ENCODE results near the gene SYNE2.

SYNE2 gene

GRCh38 chr14:64089920-64090319, 237.1 kb downstream of the SYNE2 start:
- no peak overlapping the region for H3K27ac ChIP-seq (replicated peaks)
- no peak overlapping the region for H3K4me3 ChIP-seq (replicated peaks; ENCODE audit: insufficient read depth, low read length)
- peaks cover 4% of the 10 kb centered on the region for H3K27me3 ChIP-seq (ENCODE audit: insufficient read depth, poor library complexity, severe bottlenecking)
- no peak for DNase-seq (ENCODE audit: low read depth in 1 of 2, low spot score in 1 of 2)
- TF ChIP-seq CTCF (IDR thresholded peaks at IDR 0.05; ENCODE audit: insufficient read depth, low read length) (no peak), REST (IDR thresholded peaks at IDR 0.05; ENCODE audit: insufficient replicate concordance, low read depth) (no peak), GABPA (IDR thresholded peaks at IDR 0.05; ENCODE audit: low read depth) (no peak), SPI1 (IDR thresholded peaks at IDR 0.05; ENCODE audit: borderline replicate concordance, low read depth) (no peak), POLR2AphosphoS5 (IDR thresholded peaks at IDR 0.05; ENCODE audit: low read depth) (no peak)

- no peak for DNase-seq (ENCODE audit: low read depth in 1 of 2, low spot score in 1 of 2)
- TF ChIP-seq REST (IDR thresholded peaks at IDR 0.05; ENCODE audit: insufficient replicate concordance, low read depth) (no peak), SPI1 (IDR thresholded peaks at IDR 0.05; ENCODE audit: borderline replicate concordance, low read depth) (no peak), POLR2AphosphoS5 (IDR thresholded peaks at IDR 0.05; ENCODE audit: low read depth) (no peak), CTCF (IDR thresholded peaks at IDR 0.05; ENCODE audit: insufficient read depth, low read length) (no peak), GABPA (IDR thresholded peaks at IDR 0.05; ENCODE audit: low read depth) (no peak)
- H3K4me3 ChIP-seq (replicated peaks; ENCODE audit: insufficient read depth, low read length): no peak overlapping the region
- no peak overlapping the region for H3K27ac ChIP-seq (replicated peaks)
- peaks cover 2% of the 10 kb centered on the region for H3K27me3 ChIP-seq (ENCODE audit: insufficient read depth, poor library complexity, severe bottlenecking)
Measured at GRCh38 chr14:64091217-64091616, 238.4 kb downstream of the SYNE2 start.

DNA sequence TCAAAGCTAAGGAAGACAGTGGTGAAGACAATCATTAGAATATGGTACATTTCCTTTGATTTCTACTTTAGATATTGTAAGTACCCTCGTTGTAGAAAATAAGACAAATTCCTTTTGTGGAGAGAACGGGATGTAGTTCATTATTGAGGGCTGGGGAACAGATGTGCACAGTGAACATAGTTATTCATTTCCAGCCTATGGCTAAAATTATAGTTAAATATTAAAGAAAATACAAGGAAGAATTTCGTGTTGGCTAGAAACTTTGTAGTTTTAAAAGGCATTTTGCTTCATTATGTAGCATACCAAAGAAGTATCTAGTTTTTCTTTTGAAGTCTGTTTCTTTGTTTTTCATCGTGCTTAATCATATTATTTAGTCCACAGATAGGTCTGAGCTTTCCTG, 239.5 kb downstream of the SYNE2 start:
- no peak for TF ChIP-seq REST (IDR thresholded peaks at IDR 0.05; ENCODE audit: insufficient replicate concordance, low read depth)
- TF ChIP-seq SPI1 (IDR thresholded peaks at IDR 0.05; ENCODE audit: borderline replicate concordance, low read depth): no peak
- no peak for TF ChIP-seq GABPA (IDR thresholded peaks at IDR 0.05; ENCODE audit: low read depth)
- TF ChIP-seq CTCF (IDR thresholded peaks at IDR 0.05; ENCODE audit: insufficient read depth, low read length): no peak
- TF ChIP-seq POLR2AphosphoS5 (IDR thresholded peaks at IDR 0.05; ENCODE audit: low read depth): no peak
- Histone ChIP-seq H3K4me3 (replicated peaks; ENCODE audit: insufficient read depth, low read length) (no peak overlapping the region), H3K27ac (replicated peaks) (no peak overlapping the region), H3K27me3 (ENCODE audit: insufficient read depth, poor library complexity, severe bottlenecking) (peaks cover 2% of the 10 kb centered on the region)
- DNase-seq (ENCODE audit: low read depth in 1 of 2, low spot score in 1 of 2): no peak

Measured in HL-60 (cell line).